ENCODE results near the gene TSFM.

DNA sequence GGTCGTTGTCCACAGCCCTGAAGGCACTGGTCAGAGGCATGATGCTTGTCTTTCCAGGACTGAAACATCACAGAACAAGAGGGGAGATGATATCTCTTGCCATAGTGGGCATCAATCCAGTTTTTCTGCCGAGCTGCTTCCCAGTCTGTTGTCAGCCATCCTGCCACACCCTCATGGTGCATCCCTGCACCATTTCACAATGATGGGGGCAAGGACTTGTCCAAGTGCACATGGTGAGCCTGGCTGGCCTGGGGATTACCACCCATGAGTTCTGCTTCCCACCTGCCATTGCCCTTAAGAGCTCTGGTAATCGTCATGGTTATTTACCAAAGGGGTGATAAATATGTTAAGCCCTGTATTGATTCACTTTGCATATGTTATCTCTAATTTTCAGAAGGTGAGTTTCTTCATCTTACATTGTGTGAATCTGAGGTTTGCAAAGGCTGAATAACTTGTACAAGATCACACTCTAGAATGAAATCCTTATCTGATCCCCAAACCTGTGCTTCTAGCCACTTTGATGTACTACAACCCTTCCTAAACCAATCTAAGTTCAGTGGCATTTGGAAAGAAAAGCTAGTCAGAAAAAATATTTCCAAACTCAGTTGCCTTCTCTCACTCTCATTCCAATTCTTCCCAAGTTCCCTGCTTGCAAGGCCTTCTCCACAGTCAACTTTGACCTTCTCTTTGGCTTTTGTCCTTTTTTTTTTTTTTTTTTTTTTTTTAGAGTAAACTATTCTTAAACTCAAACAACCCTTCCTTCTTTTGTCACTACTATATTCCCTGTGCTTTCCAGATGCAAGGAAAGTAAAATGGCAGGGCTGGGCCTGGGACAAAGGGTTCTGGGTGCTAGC is 33.6 kb downstream of the TSFM start:
- TF ChIP-seq, protein P1, sequence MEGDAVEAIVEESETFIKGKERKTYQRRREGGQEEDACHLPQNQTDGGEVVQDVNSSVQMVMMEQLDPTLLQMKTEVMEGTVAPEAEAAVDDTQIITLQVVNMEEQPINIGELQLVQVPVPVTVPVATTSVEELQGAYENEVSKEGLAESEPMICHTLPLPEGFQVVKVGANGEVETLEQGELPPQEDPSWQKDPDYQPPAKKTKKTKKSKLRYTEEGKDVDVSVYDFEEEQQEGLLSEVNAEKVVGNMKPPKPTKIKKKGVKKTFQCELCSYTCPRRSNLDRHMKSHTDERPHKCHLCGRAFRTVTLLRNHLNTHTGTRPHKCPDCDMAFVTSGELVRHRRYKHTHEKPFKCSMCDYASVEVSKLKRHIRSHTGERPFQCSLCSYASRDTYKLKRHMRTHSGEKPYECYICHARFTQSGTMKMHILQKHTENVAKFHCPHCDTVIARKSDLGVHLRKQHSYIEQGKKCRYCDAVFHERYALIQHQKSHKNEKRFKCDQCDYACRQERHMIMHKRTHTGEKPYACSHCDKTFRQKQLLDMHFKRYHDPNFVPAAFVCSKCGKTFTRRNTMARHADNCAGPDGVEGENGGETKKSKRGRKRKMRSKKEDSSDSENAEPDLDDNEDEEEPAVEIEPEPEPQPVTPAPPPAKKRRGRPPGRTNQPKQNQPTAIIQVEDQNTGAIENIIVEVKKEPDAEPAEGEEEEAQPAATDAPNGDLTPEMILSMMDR (IDR thresholded peaks at IDR 0.05): no peak
- TF ChIP-seq POLR2A (IDR thresholded peaks at IDR 0.05): no peak
